ENCODE data around the gene OSBPL9.

The OSBPL9 gene

DNA sequence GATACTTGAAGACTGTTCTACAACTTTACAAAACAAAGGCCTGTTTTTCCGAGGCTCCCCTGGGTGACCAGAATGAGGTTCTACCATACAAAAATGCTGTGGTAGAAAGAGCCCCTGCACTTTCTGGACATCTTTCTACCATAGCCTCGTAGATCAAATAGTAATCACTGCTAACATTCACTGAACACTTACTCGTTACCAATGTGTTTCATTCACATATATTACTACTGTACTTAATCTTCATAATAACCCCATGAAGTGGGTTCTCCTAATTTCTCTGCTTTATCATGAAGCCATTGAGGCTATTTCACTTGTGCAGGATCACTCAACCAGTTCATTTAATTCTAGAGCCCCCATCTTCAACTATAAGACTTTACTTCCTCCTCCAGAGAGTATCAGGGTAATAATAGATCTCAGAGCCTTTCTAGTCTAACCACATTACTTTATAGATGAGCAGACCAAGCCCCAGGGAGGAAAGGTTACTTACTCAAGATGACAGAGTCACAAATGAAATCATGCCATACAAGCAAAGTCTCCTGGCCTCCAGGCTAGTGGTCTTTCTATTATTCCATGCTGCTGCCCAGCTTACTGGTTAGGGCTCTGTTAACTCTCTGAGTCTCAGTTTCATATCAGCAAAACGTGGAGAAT lies 46.7 kb upstream of the OSBPL9 start:
- Histone ChIP-seq H3K9me3 (ENCODE audit: severe bottlenecking) (no peaks in the 10 kb centered on the region), H3K27me3 (ENCODE audit: insufficient read depth, poor library complexity, severe bottlenecking) (no peaks in the 10 kb centered on the region), H3K4me3 (ENCODE audit: severe bottlenecking) (no peak overlapping the region), H3K27ac (ENCODE audit: poor library complexity, severe bottlenecking) (peak overlapping the region; percentile 95), H3K4me1 (ENCODE audit: insufficient read depth, poor library complexity, severe bottlenecking) (peaks cover 37% of the 10 kb centered on the region), H3K36me3 (ENCODE audit: low read depth) (no peaks in the 10 kb centered on the region)
- DNase-seq (ENCODE audit: low spot score) (no peak), ATAC-seq (ENCODE audit: low read depth) (peak; percentile 11; the same call in 2 of the 3 replicates)
- TF ChIP-seq, protein P1, sequence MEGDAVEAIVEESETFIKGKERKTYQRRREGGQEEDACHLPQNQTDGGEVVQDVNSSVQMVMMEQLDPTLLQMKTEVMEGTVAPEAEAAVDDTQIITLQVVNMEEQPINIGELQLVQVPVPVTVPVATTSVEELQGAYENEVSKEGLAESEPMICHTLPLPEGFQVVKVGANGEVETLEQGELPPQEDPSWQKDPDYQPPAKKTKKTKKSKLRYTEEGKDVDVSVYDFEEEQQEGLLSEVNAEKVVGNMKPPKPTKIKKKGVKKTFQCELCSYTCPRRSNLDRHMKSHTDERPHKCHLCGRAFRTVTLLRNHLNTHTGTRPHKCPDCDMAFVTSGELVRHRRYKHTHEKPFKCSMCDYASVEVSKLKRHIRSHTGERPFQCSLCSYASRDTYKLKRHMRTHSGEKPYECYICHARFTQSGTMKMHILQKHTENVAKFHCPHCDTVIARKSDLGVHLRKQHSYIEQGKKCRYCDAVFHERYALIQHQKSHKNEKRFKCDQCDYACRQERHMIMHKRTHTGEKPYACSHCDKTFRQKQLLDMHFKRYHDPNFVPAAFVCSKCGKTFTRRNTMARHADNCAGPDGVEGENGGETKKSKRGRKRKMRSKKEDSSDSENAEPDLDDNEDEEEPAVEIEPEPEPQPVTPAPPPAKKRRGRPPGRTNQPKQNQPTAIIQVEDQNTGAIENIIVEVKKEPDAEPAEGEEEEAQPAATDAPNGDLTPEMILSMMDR (IDR thresholded peaks at IDR 0.05; ENCODE audit: poor library complexity, severe bottlenecking): no peak

DNA sequence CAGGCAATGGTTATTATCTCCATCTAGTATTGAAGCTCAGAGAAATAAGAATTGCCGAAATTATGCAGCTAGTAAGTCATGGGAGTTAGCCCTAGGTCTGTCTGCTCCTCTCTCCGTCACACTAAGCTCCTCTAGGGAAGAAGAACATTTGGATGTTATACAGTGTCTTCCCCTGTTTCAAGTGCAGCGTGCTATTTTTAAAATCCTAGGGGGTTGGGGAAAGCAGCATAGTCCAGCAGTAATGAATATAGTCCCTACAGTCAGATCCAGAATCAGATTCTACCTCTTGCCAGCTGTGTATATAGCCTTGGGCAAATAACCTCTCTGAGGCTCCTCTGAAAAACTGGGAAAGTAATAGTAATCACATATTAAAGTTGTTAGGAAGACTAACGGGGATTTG lies 44.5 kb upstream of the OSBPL9 start:
- Histone ChIP-seq H3K36me3 (ENCODE audit: low read depth) (no peaks in the 10 kb centered on the region), H3K4me3 (ENCODE audit: severe bottlenecking) (no peak overlapping the region), H3K4me1 (ENCODE audit: insufficient read depth, poor library complexity, severe bottlenecking) (peaks cover 30% of the 10 kb centered on the region), H3K9me3 (ENCODE audit: severe bottlenecking) (no peaks in the 10 kb centered on the region), H3K27me3 (ENCODE audit: insufficient read depth, poor library complexity, severe bottlenecking) (no peaks in the 10 kb centered on the region), H3K27ac (ENCODE audit: poor library complexity, severe bottlenecking) (no peak overlapping the region)
- no peak for ATAC-seq (ENCODE audit: low read depth)
- no peak for DNase-seq (ENCODE audit: low spot score)
- TF ChIP-seq, protein P1 (IDR thresholded peaks at IDR 0.05; ENCODE audit: poor library complexity, severe bottlenecking): no peak

DNA sequence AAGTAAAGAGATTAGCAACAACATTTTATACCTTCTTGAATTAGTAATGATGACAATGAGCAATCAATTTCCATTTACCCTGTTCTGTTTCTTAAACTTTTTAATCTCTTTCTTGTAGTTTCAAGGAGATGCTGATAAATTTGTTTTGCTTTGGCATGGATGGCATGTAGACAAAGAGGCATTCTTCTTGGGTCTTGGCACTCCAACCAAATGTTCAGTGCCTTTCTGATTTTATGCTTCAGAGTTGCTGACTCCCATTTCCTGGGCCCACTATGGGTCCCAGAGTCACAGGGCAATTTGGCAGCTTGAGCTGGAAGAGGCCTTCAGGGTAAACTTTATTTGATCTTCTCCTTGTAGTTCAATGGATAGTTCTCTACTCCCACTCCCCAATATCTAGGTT lies 42.1 kb upstream of the OSBPL9 start:
- DNase-seq (ENCODE audit: low spot score): no peak
- Histone ChIP-seq H3K4me1 (ENCODE audit: insufficient read depth, poor library complexity, severe bottlenecking) (peaks cover 7% of the 10 kb centered on the region), H3K27ac (ENCODE audit: poor library complexity, severe bottlenecking) (no peak overlapping the region)

DNA sequence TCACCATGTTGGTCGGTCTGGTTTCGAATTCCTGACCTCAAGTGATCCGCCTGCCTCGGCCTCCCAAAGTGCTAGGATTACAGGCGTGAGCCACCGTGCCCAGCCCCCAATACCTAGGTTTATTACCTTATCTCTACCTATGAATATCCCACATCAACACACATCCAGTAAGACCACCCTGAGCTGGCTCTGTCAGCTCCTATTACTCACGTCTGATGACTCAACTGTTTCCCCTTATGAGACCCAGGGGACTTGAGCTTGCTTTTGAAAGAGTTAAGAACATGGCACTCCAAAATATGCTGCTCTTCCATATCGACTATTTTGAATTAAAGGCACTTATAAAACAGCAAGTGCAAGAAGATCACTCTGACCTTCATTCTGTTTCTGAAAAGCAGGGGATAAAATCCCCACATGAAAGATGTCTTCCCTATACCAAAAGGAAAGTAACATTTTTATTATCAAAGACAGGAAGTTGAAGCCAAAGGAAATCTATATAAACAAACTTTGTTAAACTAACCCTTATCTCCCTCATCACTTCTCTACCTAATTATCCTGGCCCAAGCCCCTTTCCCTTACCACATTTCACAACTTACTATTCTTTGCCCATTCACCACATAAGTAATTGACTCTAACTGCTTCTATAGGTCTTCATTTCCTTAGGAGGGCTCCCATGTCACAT lies 41.3 kb upstream of the OSBPL9 start:
- no peak for DNase-seq (ENCODE audit: low spot score)
- Histone ChIP-seq H3K27me3 (ENCODE audit: insufficient read depth, poor library complexity, severe bottlenecking) (no peaks in the 10 kb centered on the region), H3K4me1 (ENCODE audit: insufficient read depth, poor library complexity, severe bottlenecking) (peaks cover under 1% of the 10 kb centered on the region), H3K27ac (ENCODE audit: poor library complexity, severe bottlenecking) (no peak overlapping the region), H3K9me3 (ENCODE audit: severe bottlenecking) (no peaks in the 10 kb centered on the region), H3K36me3 (ENCODE audit: low read depth) (no peaks in the 10 kb centered on the region), H3K4me3 (ENCODE audit: severe bottlenecking) (no peak overlapping the region)
- TF ChIP-seq, protein P1 (IDR thresholded peaks at IDR 0.05; ENCODE audit: poor library complexity, severe bottlenecking): no peak
- ATAC-seq (ENCODE audit: low read depth): no peak

More for the DNA sequence above, 42.1 kb upstream of the OSBPL9 start:
- H3K27me3 ChIP-seq (ENCODE audit: insufficient read depth, poor library complexity, severe bottlenecking): no peaks in the 10 kb centered on the region
- TF ChIP-seq, protein P1 (IDR thresholded peaks at IDR 0.05; ENCODE audit: poor library complexity, severe bottlenecking): no peak
- no peaks in the 10 kb centered on the region for H3K9me3 ChIP-seq (ENCODE audit: severe bottlenecking)
- H3K4me3 ChIP-seq (ENCODE audit: severe bottlenecking): no peak overlapping the region
- ATAC-seq (ENCODE audit: low read depth): no peak
- H3K36me3 ChIP-seq (ENCODE audit: low read depth): no peaks in the 10 kb centered on the region

DNA sequence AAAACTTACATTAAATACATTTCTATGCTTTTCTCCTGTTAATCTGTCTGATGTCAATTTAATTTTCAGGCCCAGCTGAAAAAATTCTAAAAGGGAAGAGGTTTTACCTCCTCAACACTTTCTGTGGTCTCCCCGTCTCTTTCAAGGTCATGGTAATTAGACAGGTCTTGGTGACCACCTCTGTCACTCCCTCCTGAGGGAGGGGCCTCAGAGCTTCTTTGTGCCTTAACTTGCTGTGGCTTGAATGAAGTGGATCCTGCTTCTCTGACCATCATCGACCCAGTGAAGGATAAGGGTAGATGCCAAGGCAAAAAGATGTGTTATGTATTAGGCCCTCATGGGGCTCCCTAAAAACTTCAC lies 40.8 kb upstream of the OSBPL9 start:
- no peak overlapping the region for H3K27ac ChIP-seq (ENCODE audit: poor library complexity, severe bottlenecking)

More for the DNA sequence above, 40.8 kb upstream of the OSBPL9 start:
- Histone ChIP-seq H3K36me3 (ENCODE audit: low read depth) (no peaks in the 10 kb centered on the region), H3K27me3 (ENCODE audit: insufficient read depth, poor library complexity, severe bottlenecking) (no peaks in the 10 kb centered on the region), H3K4me1 (ENCODE audit: insufficient read depth, poor library complexity, severe bottlenecking) (no peaks in the 10 kb centered on the region), H3K9me3 (ENCODE audit: severe bottlenecking) (no peaks in the 10 kb centered on the region), H3K4me3 (ENCODE audit: severe bottlenecking) (no peak overlapping the region)
- TF ChIP-seq, protein P1 (IDR thresholded peaks at IDR 0.05; ENCODE audit: poor library complexity, severe bottlenecking): no peak
- DNase-seq (ENCODE audit: low spot score) (no peak), ATAC-seq (ENCODE audit: low read depth) (no peak)

Measured in RWPE2 (cell line).